Measurements from ENCODE around the gene GNA15. TPM values are rescaled to one million over a fixed set of nuclear protein-coding genes. Genes with fewer than 3 reads are reported as not detected.
A peak's percentile ranks its signal among the peaks of the same experiment; 100 is the strongest.

GNA15 gene
- total RNA-seq, 6 donors from 2014 or later, result 19.0 to 31.4 (median 28.4) TPM

GRCh38 chr19:3112375-3113099, 23.3 kb upstream of the GNA15 start:
- 82 to 86% methylated on average over 32 to 37 of the region's 38 CpGs for WGBS, 2 donors
- no peak for TF ChIP-seq POLR2A (IDR thresholded peaks at IDR 0.05)
- no peak for TF ChIP-seq EP300 (IDR thresholded peaks at IDR 0.05)
- TF ChIP-seq POLR2AphosphoS5 (IDR thresholded peaks at IDR 0.05), result no peak
- TF ChIP-seq CTCF (IDR thresholded peaks at IDR 0.05), result no peak
- H3K4me1 ChIP-seq, result peaks cover 7 to 18% (median 8%) of the 10 kb centered on the region in 4 donors
- H3K36me3 ChIP-seq, result peaks cover 3 to 66% (median 34%) of the 10 kb centered on the region in 4 donors
- no peak for ATAC-seq (ENCODE audit: low FRiP score in 2 of 2)
- H3K27ac ChIP-seq, result no peak overlapping the region
- H3K4me3 ChIP-seq, result no peak overlapping the region
- H3K27me3 ChIP-seq, result no peaks in the 10 kb centered on the region
- DNase-seq, result peak in 1 of 2 donors; percentile 72
- H3K9me3 ChIP-seq, result no peaks in the 10 kb centered on the region

GRCh38 chr19:3113100-3114017, 22.5 kb upstream of the GNA15 start:
- no peak overlapping the region for H3K4me3 ChIP-seq
- no peaks in the 10 kb centered on the region for H3K27me3 ChIP-seq
- H3K9me3 ChIP-seq, result no peaks in the 10 kb centered on the region
- peak in 1 of 2 donors; percentile 82 for DNase-seq
- no peak for ATAC-seq (ENCODE audit: low FRiP score in 2 of 2)
- H3K4me1 ChIP-seq, result peaks cover 0 to 9% (median under 1%) of the 10 kb centered on the region in 4 donors
- 90 to 93% methylated on average over 6 to 47 of the region's 59 CpGs for WGBS, 2 donors
- TF ChIP-seq EP300 (IDR thresholded peaks at IDR 0.05), result no peak
- TF ChIP-seq CTCF (IDR thresholded peaks at IDR 0.05), result no peak
- TF ChIP-seq POLR2A (IDR thresholded peaks at IDR 0.05), result no peak
- TF ChIP-seq POLR2AphosphoS5 (IDR thresholded peaks at IDR 0.05), result no peak
- H3K36me3 ChIP-seq, result peaks cover 3 to 74% (median 40%) of the 10 kb centered on the region in 4 donors
- no peak overlapping the region for H3K27ac ChIP-seq

GRCh38 chr19:3114018-3114726, 21.7 kb upstream of the GNA15 start:
- Histone ChIP-seq H3K4me1 (peaks cover 0 to 2% (median 0%) of the 10 kb centered on the region in 4 donors), H3K9me3 (no peaks in the 10 kb centered on the region), H3K27me3 (no peaks in the 10 kb centered on the region), H3K4me3 (no peak overlapping the region), H3K36me3 (peaks cover 3 to 82% (median 46%) of the 10 kb centered on the region in 4 donors), H3K27ac (no peak overlapping the region)
- TF ChIP-seq POLR2A (IDR thresholded peaks at IDR 0.05), result no peak
- no peak for TF ChIP-seq EP300 (IDR thresholded peaks at IDR 0.05)
- no peak for TF ChIP-seq POLR2AphosphoS5 (IDR thresholded peaks at IDR 0.05)
- TF ChIP-seq CTCF (IDR thresholded peaks at IDR 0.05), result no peak
- ATAC-seq (ENCODE audit: low FRiP score in 2 of 2) (no peak), DNase-seq (peak in 1 of 2 donors; percentile 76)
- 80 to 86% methylated on average over 15 to 30 of the region's 31 CpGs for WGBS, 2 donors

GRCh38 chr19:3114811-3115210, 21.0 kb upstream of the GNA15 start:
- Histone ChIP-seq H3K4me1 (no peaks in the 10 kb centered on the region), H3K27ac (no peak overlapping the region), H3K27me3 (no peaks in the 10 kb centered on the region), H3K36me3 (peaks cover 3 to 88% (median 50%) of the 10 kb centered on the region in 4 donors), H3K4me3 (no peak overlapping the region), H3K9me3 (no peaks in the 10 kb centered on the region)
- ATAC-seq (ENCODE audit: low FRiP score in 2 of 2), result no peak
- TF ChIP-seq CTCF (IDR thresholded peaks at IDR 0.05), result no peak
- no peak for TF ChIP-seq POLR2AphosphoS5 (IDR thresholded peaks at IDR 0.05)
- no peak for TF ChIP-seq EP300 (IDR thresholded peaks at IDR 0.05)
- no peak for TF ChIP-seq POLR2A (IDR thresholded peaks at IDR 0.05)
- DNase-seq, result peak in 1 of 2 donors; percentile 84
- WGBS, 2 donors, result 91 to 97% methylated on average over 15 to 22 of the region's 29 CpGs
